Measurements from ENCODE around the gene VSIR. TPM values are rescaled to one million over a fixed set of nuclear protein-coding genes. Genes with fewer than 3 reads are reported as not detected.

Gene VSIR
- total and polyA plus RNA-seq, 3 experiments from 2014 or later: 59.6 to 349 (median 61.4) TPM

DNA sequence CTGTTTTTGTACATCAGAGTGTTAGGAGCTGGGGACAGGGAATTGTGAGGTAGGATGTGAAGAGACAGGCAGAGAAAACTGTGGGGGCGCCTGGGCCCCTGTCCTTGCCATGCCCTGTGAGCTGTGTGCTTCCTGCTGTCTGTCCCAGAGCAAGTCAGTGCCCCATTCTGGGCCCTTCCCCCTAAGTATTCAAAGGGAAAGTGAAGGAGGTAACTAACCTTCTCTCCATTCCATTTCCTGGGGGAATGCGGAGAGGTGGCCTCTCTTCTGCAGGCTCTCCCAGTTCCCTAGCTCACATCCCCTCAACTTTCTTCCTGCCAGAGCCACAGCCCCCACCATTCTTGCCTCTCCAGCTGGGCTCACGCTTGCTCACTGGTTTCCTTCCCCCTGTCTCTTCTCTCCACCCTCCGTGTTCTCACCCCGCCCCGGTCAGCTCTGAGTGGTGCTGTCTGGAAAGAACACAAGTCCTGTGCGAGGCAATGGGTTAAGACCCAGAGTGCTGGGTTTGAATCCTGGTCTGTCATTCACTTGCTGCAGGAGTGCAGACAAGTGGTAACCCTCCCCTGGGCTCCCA, 9.7 kb upstream of the VSIR start:
- ChIA-PET POLR2A (no interaction called here), CTCF (interaction anchor here (0.8 to 2.8 kb wide), 3 partner anchors 10 to 64 kb away, joined by 3 to 9 read pairs (median 3); partner anchors contain the start of gene VSIR)
- Histone ChIP-seq H3K4me1 (ENCODE audit: insufficient read depth, low read length) (no peaks in the 10 kb centered on the region), H3K36me3 (ENCODE audit: insufficient read depth, low read length) (no peaks in the 10 kb centered on the region), H3K9me3 (ENCODE audit: low read length) (no peaks in the 10 kb centered on the region), H3K27ac (ENCODE audit: low read depth, low read length) (no peak overlapping the region), H3K27me3 (ENCODE audit: insufficient read depth, low read length, poor library complexity, severe bottlenecking) (no peaks in the 10 kb centered on the region), H3K4me3 (ENCODE audit: low read length) (no peak overlapping the region)
- peak overlapping the region in 1 of 8 donors; percentile 67 for H3K27ac Mint-ChIP-seq
- no peaks in the 10 kb centered on the region for H3K9me3 Mint-ChIP-seq
- peaks cover 0 to 6% (median 0%) of the 10 kb centered on the region in 3 donors for H3K4me1 Mint-ChIP-seq
- DNase-seq: peak in 1 of 5 donors; percentile 33
- no peak overlapping the region for H3K4me3 Mint-ChIP-seq
- H3K36me3 Mint-ChIP-seq: peaks cover 0 to 5% (median 0%) of the 10 kb centered on the region in 3 donors
- no peaks in the 10 kb centered on the region for H3K27me3 Mint-ChIP-seq

DNA sequence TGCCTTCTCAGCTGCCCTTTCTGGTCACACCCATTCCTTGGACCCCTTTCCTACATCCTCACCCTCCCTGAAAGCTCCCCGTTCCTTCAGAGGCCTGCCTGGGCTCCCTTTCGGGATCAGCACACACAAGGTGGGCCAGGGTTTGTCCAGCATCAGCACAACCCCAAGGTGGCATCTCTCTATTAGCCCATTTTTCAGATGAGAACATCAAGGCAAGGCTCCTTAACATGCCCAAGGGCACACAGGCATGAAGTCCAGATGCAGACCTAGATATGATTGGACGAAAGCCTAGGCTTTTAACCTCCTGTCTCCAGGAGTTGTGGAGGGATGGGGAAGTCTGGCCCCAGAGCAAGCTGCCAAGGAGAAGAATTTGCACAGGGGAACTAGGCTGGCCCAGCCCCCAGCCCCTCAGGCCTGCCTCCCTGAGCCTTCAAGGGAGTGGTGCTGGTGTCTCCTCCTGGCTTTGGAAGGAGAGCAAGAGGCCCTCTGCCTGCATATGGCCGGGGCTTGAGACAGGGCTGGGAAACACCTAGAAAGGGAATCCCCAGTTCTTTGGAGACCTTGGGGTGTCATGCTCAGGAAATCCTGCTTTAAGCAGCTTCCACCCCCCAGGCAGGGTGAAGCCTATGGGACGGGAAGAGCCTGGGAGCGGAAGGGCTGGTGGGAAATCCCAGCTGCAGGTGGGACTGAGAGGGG, 9.0 kb upstream of the VSIR start:
- Mint-ChIP-seq H3K27me3 (no peaks in the 10 kb centered on the region), H3K4me1 (peaks cover 0 to 10% (median 3%) of the 10 kb centered on the region in 3 donors), H3K9me3 (no peaks in the 10 kb centered on the region), H3K27ac (no peak overlapping the region), H3K36me3 (peaks cover 0 to 5% (median 0%) of the 10 kb centered on the region in 3 donors), H3K4me3 (peak overlapping the region in 1 of 7 donors; percentile 48)
- Histone ChIP-seq H3K4me1 (ENCODE audit: insufficient read depth, low read length) (no peaks in the 10 kb centered on the region), H3K9me3 (ENCODE audit: low read length) (no peaks in the 10 kb centered on the region), H3K36me3 (ENCODE audit: insufficient read depth, low read length) (no peaks in the 10 kb centered on the region), H3K4me3 (ENCODE audit: low read length) (no peak overlapping the region), H3K27ac (ENCODE audit: low read depth, low read length) (no peak overlapping the region), H3K27me3 (ENCODE audit: insufficient read depth, low read length, poor library complexity, severe bottlenecking) (no peaks in the 10 kb centered on the region)
- POLR2A ChIA-PET: no interaction called here
- CTCF ChIA-PET: interaction anchor here (0.6 to 2.8 kb wide), 3 partner anchors 9 to 84 kb away, joined by 3 to 9 read pairs (median 3); partner anchors contain the start of gene VSIR
- DNase-seq: no peak

DNA sequence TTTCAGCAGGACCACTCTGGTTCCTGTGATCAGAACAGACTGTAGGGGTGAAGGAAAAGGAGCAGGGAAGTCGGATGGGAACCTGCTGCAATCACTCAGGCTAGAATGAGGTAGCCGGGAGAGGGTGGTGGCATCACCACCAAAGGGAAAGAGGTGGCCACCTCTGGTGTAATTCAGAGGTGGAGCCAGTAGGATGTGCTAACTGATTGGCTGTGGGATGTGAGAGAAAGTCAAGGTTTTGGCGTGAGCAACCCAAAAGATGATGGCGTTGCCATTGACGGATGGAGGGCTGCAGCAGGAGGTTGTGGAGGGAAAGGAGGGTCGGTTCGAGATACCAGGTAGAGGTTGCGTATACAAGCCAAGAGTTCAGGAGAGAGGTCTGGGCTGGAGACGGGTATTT, 7.4 kb upstream of the VSIR start:
- peaks cover 10 to 27% (median 16%) of the 10 kb centered on the region in 3 donors for H3K4me1 Mint-ChIP-seq
- ChIA-PET CTCF (no interaction called here), POLR2A (interaction anchor here (0.5 kb wide), 1 partner anchor 30 kb away, joined by 8 read pairs; no protein-coding TSS in a partner anchor)
- Histone ChIP-seq H3K27ac (ENCODE audit: low read depth, low read length) (no peak overlapping the region), H3K27me3 (ENCODE audit: insufficient read depth, low read length, poor library complexity, severe bottlenecking) (no peaks in the 10 kb centered on the region), H3K4me3 (ENCODE audit: low read length) (no peak overlapping the region), H3K36me3 (ENCODE audit: insufficient read depth, low read length) (no peaks in the 10 kb centered on the region), H3K9me3 (ENCODE audit: low read length) (no peaks in the 10 kb centered on the region), H3K4me1 (ENCODE audit: insufficient read depth, low read length) (peaks cover 10% of the 10 kb centered on the region)
- no peak for DNase-seq
- H3K27ac Mint-ChIP-seq: no peak overlapping the region
- H3K4me3 Mint-ChIP-seq: no peak overlapping the region
- H3K27me3 Mint-ChIP-seq: no peaks in the 10 kb centered on the region
- H3K36me3 Mint-ChIP-seq: peaks cover 0 to 5% (median 0%) of the 10 kb centered on the region in 3 donors
- H3K9me3 Mint-ChIP-seq: no peaks in the 10 kb centered on the region

DNA sequence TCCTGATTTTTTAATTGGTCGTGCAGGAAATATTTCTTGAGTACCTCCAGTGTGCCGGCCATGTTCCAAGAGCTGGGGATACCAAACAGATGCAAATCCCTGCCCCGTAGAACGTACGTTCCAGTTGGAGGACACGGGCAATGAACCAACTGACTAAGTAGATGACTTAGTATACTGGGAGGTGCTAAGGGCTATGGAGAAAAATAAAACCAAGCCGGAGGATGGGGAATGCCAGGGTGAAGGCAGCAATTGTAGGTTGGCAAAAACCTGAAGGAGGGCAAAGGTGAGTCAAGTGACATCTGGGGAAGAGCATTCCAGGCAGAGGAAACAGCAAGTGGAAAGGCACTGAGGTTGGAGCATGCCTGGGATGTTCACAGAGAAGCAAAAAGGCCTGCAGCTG, 6.8 kb upstream of the VSIR start:
- H3K27me3 Mint-ChIP-seq: no peaks in the 10 kb centered on the region
- no peak overlapping the region for H3K4me3 Mint-ChIP-seq
- H3K36me3 Mint-ChIP-seq: peaks cover 0 to 5% (median 0%) of the 10 kb centered on the region in 3 donors
- Histone ChIP-seq H3K27ac (ENCODE audit: low read depth, low read length) (no peak overlapping the region), H3K36me3 (ENCODE audit: insufficient read depth, low read length) (no peaks in the 10 kb centered on the region), H3K4me3 (ENCODE audit: low read length) (no peak overlapping the region), H3K4me1 (ENCODE audit: insufficient read depth, low read length) (peaks cover 16% of the 10 kb centered on the region), H3K9me3 (ENCODE audit: low read length) (no peaks in the 10 kb centered on the region), H3K27me3 (ENCODE audit: insufficient read depth, low read length, poor library complexity, severe bottlenecking) (no peaks in the 10 kb centered on the region)
- H3K9me3 Mint-ChIP-seq: no peaks in the 10 kb centered on the region
- CTCF ChIA-PET: no interaction called here
- H3K4me1 Mint-ChIP-seq: peaks cover 15 to 32% (median 21%) of the 10 kb centered on the region in 3 donors
- POLR2A ChIA-PET: no interaction called here
- peak in 1 of 5 donors; percentile 14 for DNase-seq
- no peak overlapping the region for H3K27ac Mint-ChIP-seq

DNA sequence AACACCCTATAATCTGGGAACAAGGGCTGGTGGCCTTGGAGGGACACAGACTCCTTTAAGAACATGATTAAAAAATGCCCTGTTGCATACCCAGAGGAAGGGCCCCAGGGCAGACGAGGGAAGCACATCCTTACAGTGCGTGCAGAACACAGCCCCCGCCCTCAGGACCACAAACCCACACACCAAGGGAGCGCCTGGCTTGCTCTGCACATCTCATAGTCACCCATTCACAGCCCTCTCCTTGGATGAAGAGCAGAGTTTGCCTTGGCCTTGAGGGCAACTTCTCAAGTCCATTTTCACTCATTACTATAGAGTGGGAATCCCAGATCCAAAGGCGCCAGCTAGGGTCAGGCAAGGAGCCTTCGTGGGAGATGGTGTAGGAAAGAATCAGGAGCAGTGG, 6.3 kb upstream of the VSIR start:
- no peaks in the 10 kb centered on the region for H3K9me3 Mint-ChIP-seq
- H3K27ac Mint-ChIP-seq: no peak overlapping the region
- peak in 1 of 5 donors; percentile 30 for DNase-seq
- Histone ChIP-seq H3K4me3 (ENCODE audit: low read length) (no peak overlapping the region), H3K27me3 (ENCODE audit: insufficient read depth, low read length, poor library complexity, severe bottlenecking) (no peaks in the 10 kb centered on the region), H3K4me1 (ENCODE audit: insufficient read depth, low read length) (peaks cover 21% of the 10 kb centered on the region), H3K9me3 (ENCODE audit: low read length) (no peaks in the 10 kb centered on the region), H3K27ac (ENCODE audit: low read depth, low read length) (no peak overlapping the region), H3K36me3 (ENCODE audit: insufficient read depth, low read length) (no peaks in the 10 kb centered on the region)
- ChIA-PET POLR2A (no interaction called here), CTCF (no interaction called here)
- H3K4me1 Mint-ChIP-seq: peaks cover 18 to 37% (median 22%) of the 10 kb centered on the region in 3 donors
- H3K27me3 Mint-ChIP-seq: no peaks in the 10 kb centered on the region
- H3K36me3 Mint-ChIP-seq: peaks cover 0 to 5% (median 0%) of the 10 kb centered on the region in 3 donors
- H3K4me3 Mint-ChIP-seq: no peak overlapping the region

DNA sequence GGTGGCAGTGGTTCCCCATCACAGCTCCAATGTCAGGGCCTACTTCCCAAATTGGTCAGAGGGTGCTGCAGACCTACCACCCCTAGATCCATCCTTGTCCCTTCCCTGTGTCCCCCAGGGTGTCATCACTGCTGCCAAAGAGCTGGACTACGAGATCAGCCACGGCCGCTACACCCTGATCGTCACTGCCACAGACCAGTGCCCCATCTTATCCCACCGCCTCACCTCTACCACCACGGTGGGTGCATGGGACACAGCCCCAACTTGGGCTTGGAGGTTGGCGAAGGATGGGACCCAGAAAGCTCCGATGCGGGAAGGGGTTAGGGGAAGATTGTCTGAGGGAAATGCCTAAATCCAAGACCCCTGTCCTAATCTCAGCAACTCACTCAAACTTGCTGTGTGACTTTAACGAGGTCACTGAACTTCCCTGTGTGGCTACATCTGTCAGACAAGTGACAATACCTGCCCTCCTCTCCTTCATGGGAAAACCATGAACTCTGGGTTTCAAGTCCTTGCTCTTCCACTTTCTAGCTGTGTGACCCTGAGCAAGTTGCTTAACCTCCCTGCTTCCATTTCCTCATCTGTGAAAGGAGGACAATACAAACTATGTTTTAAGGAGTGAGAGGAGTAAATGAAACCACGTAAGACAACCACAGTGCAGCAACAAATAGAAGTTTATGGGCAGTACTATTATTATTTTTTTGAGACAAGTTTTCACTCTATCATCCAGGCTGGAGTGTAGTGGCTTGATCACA, 4.9 kb upstream of the VSIR start:
- Histone ChIP-seq H3K27me3 (ENCODE audit: insufficient read depth, low read length, poor library complexity, severe bottlenecking) (no peaks in the 10 kb centered on the region), H3K4me3 (ENCODE audit: low read length) (no peak overlapping the region), H3K4me1 (ENCODE audit: insufficient read depth, low read length) (peaks cover 32% of the 10 kb centered on the region), H3K9me3 (ENCODE audit: low read length) (no peaks in the 10 kb centered on the region), H3K27ac (ENCODE audit: low read depth, low read length) (no peak overlapping the region), H3K36me3 (ENCODE audit: insufficient read depth, low read length) (no peaks in the 10 kb centered on the region)
- CTCF ChIA-PET: interaction anchor here (0.9 to 1.1 kb wide), 3 partner anchors 38 to 81 kb away, joined by 3 to 4 read pairs (median 3); no protein-coding TSS in a partner anchor
- Mint-ChIP-seq H3K36me3 (peaks cover 0 to 5% (median 2%) of the 10 kb centered on the region in 3 donors), H3K4me3 (peak overlapping the region in 1 of 7 donors; percentile 56), H3K4me1 (peaks cover 29 to 50% (median 33%) of the 10 kb centered on the region in 3 donors), H3K9me3 (peaks cover 0 to 2% (median 0%) of the 10 kb centered on the region in 5 donors), H3K27me3 (no peaks in the 10 kb centered on the region), H3K27ac (no peak overlapping the region)
- DNase-seq: peak in 1 of 5 donors; percentile 28
- POLR2A ChIA-PET: no interaction called here

DNA sequence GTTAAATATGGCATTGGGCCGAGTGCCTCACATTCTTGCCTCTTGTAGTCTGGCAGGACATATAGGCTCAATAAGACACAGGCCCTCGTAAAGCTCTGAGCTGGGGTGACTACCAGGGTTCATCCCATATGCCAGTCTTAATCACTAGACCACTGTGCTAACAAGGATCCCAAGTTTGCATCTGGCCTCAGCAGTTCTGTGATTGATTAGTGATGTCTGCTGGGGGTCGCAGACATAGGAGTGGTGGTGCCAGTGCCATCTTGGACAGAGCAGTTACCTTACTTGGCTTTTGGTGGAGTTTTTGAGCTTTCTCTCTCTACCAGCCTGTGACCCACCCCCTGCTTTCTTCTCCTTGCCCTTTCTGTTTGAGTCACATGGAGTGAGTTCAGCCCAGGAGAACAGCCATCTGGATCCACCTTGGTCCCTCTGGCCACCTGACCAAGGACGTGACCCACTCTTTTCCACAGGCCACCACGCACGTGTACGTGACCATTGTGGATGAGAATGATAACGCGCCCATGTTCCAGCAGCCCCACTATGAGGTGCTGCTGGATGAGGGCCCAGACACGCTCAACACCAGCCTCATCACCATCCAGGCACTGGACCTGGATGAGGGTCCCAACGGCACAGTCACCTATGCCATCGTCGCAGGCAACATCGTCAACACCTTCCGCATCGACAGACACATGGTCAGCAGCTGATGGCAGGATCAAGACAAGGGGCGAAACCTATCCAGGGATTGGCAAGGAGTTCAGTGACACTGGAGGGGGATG, 4.1 kb upstream of the VSIR start:
- POLR2A ChIA-PET: no interaction called here
- peak in 1 of 5 donors; percentile 34 for DNase-seq

More for the DNA sequence above, 4.1 kb upstream of the VSIR start:
- peaks cover 0 to 10% (median 5%) of the 10 kb centered on the region in 3 donors for H3K36me3 Mint-ChIP-seq
- H3K4me1 ChIP-seq (ENCODE audit: insufficient read depth, low read length): peaks cover 32% of the 10 kb centered on the region
- peak overlapping the region in 1 of 7 donors; percentile 61 for H3K4me3 Mint-ChIP-seq
- peaks cover 29 to 50% (median 33%) of the 10 kb centered on the region in 3 donors for H3K4me1 Mint-ChIP-seq
- no peaks in the 10 kb centered on the region for H3K9me3 ChIP-seq (ENCODE audit: low read length)
- no peak overlapping the region for H3K27ac ChIP-seq (ENCODE audit: low read depth, low read length)
- peak overlapping the region in 3 of 8 donors; percentile 37 to 79 (median 56) for H3K27ac Mint-ChIP-seq
- H3K27me3 Mint-ChIP-seq: no peaks in the 10 kb centered on the region
- no peaks in the 10 kb centered on the region for H3K27me3 ChIP-seq (ENCODE audit: insufficient read depth, low read length, poor library complexity, severe bottlenecking)
- CTCF ChIA-PET: interaction anchor here (1.2 to 8.0 kb wide), 4 partner anchors 22 to 74 kb away, joined by 3 to 89 read pairs (median 4); no protein-coding TSS in a partner anchor
- no peaks in the 10 kb centered on the region for H3K36me3 ChIP-seq (ENCODE audit: insufficient read depth, low read length)
- peaks cover 0 to 2% (median 0%) of the 10 kb centered on the region in 5 donors for H3K9me3 Mint-ChIP-seq
- H3K4me3 ChIP-seq (ENCODE audit: low read length): no peak overlapping the region

Measured in CD8-positive, alpha-beta memory T cell (primary cell).